ENCODE measurements around the gene MOBP.

DNA sequence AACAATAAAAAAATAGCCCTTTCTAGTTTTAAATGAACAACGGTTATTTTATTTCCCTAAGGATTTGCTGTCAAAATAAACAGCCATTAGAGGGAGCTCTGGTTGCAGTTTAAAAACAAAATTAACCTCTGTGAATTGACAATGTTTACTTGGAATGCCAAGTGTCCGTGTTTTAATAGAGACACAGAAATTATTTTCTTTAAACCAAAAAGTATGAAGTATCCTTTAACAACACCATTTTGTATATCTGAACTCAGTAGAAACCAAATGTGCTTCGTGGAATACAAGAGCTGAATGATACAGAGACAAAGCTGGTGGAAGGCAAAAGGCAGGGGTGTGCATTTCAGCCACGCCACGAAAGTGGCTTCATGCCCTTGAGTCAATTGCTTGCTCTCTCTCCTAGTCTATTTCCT, 74.4 kb downstream of the MOBP start:
- TF ChIP-seq CTCF (IDR thresholded peaks at IDR 0.05): peak in 4 of 6 experiments; percentile 21 to 55 (median 32)
- TF ChIP-seq POLR2A (IDR thresholded peaks at IDR 0.05): no peak
